ENCODE data around the gene ZNF101.
"Not testable (repeated sequence)": the region's sequence is repeated elsewhere in the genome, so short reads cannot be mapped to it uniquely, and the experiment has no call there.

Gene ZNF101

GRCh38 chr19:19662344-19662743 is 6.3 kb upstream of the ZNF101 start:
- no peak for DNase-seq

GRCh38 chr19:19662871-19663255 is 5.8 kb upstream of the ZNF101 start:
- peak; percentile 60 for DNase-seq

- peak; percentile 98 for DNase-seq
Measured at GRCh38 chr19:19663256-19664120, 5.2 kb upstream of the ZNF101 start, which contains the start of gene ATP13A1. Gene ATP13A1 (minus strand): TSS chr19:19663676. CDS start chr19:19663666, 10 bp downstream.

GRCh38 chr19:19665420-19665948 is 3.2 kb upstream of the ZNF101 start:
- DNase-seq, result not testable (repeated sequence)

- no peak for DNase-seq
Measured at GRCh38 chr19:19670070-19670551, 1.5 kb downstream of the ZNF101 start.

- DNase-seq, result no peak
Measured at GRCh38 chr19:19672816-19673215, 4.2 kb downstream of the ZNF101 start.

- no peak for DNase-seq
Measured at GRCh38 chr19:19674315-19674714, 5.7 kb downstream of the ZNF101 start.

- no peak for DNase-seq
Measured at GRCh38 chr19:19677579-19677978, 8.9 kb downstream of the ZNF101 start.

- DNase-seq, result no peak
Measured at GRCh38 chr19:19679176-19680073, 10.8 kb downstream of the ZNF101 start.

- not testable (repeated sequence) for DNase-seq
Measured at GRCh38 chr19:19686119-19686518, 17.5 kb downstream of the ZNF101 start.

GRCh38 chr19:19686580-19686979 is 17.9 kb downstream of the ZNF101 start:
- no peak for DNase-seq

- peak; percentile 13 for DNase-seq
Measured at GRCh38 chr19:19687090-19687489, 18.5 kb downstream of the ZNF101 start.

GRCh38 chr19:19689023-19689422 is 20.4 kb downstream of the ZNF101 start:
- not testable (repeated sequence) for DNase-seq

- no peak for DNase-seq
Measured at GRCh38 chr19:19691683-19692082, 23.0 kb downstream of the ZNF101 start.

- no peak for DNase-seq
Measured at GRCh38 chr19:19696386-19696785, 27.7 kb downstream of the ZNF101 start.

- DNase-seq, result no peak
Measured at GRCh38 chr19:19697589-19697988, 28.9 kb downstream of the ZNF101 start.

GRCh38 chr19:19700493-19700892 is 31.9 kb downstream of the ZNF101 start:
- DNase-seq, result not testable (repeated sequence)

- DNase-seq, result no peak
Measured at GRCh38 chr19:19704836-19705235, 36.2 kb downstream of the ZNF101 start.

GRCh38 chr19:19710506-19710905 is 41.9 kb downstream of the ZNF101 start:
- no peak for DNase-seq

- DNase-seq, result peak; percentile 8
Measured at GRCh38 chr19:19711306-19711933, 42.8 kb downstream of the ZNF101 start.

- DNase-seq, result peak; percentile 12
Measured at GRCh38 chr19:19711934-19712828, 43.5 kb downstream of the ZNF101 start.

- no peak for DNase-seq
Measured at GRCh38 chr19:19719798-19720197, 51.2 kb downstream of the ZNF101 start.

Measured in DMS53 (cell line).